Measurements from ENCODE around the gene LACRT.

Gene LACRT

DNA sequence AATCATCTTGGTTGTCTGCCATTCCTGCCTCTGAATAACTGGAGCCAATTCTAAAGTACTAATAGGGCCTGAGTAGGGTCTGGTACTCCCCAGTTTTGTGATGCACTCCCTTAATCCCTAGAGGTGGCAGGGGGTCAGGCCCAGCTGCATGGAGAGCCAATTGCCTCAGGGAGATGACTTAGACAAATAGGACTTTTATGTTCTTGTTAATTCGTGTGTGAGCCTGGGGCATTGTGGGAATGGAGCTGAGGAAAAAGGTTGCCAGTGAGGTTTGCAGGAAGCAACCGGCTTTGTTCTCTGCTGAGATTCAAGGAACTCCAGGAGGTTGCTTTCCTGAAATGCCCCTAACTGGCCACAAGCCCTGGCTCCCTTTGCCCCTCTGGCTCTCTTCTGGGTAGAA, 20.2 kb upstream of the LACRT start:
- in situ Hi-C loops (cut with MboI; ENCODE audit: low sequenced_read_pairs, unreplicated experiment): no loop called here
- no peak for DNase-seq (ENCODE audit: low spot score)
- TF ChIP-seq, protein P1, sequence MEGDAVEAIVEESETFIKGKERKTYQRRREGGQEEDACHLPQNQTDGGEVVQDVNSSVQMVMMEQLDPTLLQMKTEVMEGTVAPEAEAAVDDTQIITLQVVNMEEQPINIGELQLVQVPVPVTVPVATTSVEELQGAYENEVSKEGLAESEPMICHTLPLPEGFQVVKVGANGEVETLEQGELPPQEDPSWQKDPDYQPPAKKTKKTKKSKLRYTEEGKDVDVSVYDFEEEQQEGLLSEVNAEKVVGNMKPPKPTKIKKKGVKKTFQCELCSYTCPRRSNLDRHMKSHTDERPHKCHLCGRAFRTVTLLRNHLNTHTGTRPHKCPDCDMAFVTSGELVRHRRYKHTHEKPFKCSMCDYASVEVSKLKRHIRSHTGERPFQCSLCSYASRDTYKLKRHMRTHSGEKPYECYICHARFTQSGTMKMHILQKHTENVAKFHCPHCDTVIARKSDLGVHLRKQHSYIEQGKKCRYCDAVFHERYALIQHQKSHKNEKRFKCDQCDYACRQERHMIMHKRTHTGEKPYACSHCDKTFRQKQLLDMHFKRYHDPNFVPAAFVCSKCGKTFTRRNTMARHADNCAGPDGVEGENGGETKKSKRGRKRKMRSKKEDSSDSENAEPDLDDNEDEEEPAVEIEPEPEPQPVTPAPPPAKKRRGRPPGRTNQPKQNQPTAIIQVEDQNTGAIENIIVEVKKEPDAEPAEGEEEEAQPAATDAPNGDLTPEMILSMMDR (IDR thresholded peaks at IDR 0.05; ENCODE audit: borderline replicate concordance, control extremely low read depth, extremely low read depth, insufficient read depth, missing control alignments): no peak

DNA sequence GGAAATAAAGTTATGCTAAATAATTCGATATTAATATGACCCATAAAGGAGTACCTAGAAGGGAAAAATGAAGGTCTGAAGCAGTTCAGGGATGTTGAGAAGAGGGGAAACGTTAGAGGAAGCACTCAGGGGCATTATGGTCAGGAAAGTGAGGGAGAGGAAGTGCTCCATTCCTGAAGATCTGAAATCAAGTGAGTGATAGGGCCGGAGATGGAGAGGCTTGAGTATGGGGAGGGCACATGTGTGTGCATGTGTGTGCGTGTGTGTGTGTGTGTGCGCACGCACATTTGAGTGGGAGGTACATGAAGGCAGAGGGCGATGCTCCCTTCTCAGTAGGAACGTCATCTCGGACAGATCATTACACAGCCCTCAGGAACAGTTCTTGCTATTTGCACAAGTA, 18.3 kb upstream of the LACRT start:
- no peak for DNase-seq (ENCODE audit: low spot score)
- TF ChIP-seq, protein P1 (IDR thresholded peaks at IDR 0.05; ENCODE audit: borderline replicate concordance, control extremely low read depth, extremely low read depth, insufficient read depth, missing control alignments): no peak
- in situ Hi-C loops (cut with MboI; ENCODE audit: low sequenced_read_pairs, unreplicated experiment): no loop called here

DNA sequence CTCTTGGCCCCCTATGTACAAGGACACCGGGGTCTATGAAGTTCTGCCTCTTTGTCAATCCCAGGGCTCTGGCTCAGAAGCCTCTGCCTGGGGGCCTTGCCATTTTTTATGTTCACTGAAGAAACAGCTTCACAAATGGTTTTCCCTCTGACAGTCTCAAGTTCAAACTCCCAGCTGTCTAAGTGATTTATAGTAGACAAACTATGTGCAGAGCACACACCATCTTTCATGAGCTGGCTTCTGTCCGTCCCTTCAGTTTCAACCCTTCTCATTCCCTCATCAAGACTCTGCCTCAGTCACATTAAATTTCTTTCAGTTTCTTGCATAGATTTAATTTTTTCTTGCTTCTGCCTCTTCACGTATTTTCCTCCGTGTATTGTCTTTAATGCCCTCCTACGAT, 16.2 kb upstream of the LACRT start:
- TF ChIP-seq, protein P1 (IDR thresholded peaks at IDR 0.05; ENCODE audit: borderline replicate concordance, control extremely low read depth, extremely low read depth, insufficient read depth, missing control alignments): no peak
- in situ Hi-C loops (cut with MboI; ENCODE audit: low sequenced_read_pairs, unreplicated experiment): no loop called here
- no peak for DNase-seq (ENCODE audit: low spot score)

DNA sequence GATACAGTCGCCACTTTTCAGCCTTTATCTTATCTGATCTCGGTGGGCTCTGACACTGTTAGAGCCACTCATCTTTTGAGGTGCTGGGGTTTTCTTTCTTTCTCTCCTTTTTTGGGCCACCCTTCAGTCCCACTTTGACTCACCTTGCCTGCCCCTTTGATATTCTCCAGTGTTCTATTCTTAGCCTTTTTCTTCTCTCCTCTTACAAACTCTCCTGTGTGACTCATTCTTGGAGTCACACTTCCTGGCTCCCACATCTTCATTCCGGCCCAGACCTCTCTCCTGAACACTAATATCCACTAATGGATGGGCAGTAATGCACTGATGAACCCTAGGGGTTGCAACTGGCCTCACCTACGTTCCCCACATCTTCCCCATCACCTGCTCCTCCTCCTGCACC, 15.7 kb upstream of the LACRT start:
- no peak for DNase-seq (ENCODE audit: low spot score)
- TF ChIP-seq, protein P1 (IDR thresholded peaks at IDR 0.05; ENCODE audit: borderline replicate concordance, control extremely low read depth, extremely low read depth, insufficient read depth, missing control alignments): no peak
- in situ Hi-C loops (cut with MboI; ENCODE audit: low sequenced_read_pairs, unreplicated experiment): no loop called here

DNA sequence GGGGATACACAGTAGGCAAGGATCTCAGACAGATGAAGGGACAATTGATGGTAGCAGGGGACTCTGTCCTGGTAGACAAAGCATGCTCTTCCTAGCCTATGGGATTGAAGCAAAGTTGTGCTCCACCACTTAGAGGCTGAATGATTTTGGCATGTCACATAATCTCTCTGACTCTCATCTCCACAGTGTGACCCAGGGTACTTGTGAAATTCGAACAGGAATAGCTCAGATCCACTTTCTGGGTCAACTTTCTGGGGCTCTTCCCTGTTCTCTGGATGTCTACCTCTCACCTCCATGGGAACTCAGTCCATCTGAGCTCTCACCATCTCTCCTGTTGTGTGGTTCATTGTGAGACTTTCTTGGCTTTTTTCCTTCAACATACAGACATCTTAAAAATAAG, 15.1 kb upstream of the LACRT start:
- in situ Hi-C loops (cut with MboI; ENCODE audit: low sequenced_read_pairs, unreplicated experiment): no loop called here
- no peak for DNase-seq (ENCODE audit: low spot score)
- TF ChIP-seq, protein P1 (IDR thresholded peaks at IDR 0.05; ENCODE audit: borderline replicate concordance, control extremely low read depth, extremely low read depth, insufficient read depth, missing control alignments): no peak

DNA sequence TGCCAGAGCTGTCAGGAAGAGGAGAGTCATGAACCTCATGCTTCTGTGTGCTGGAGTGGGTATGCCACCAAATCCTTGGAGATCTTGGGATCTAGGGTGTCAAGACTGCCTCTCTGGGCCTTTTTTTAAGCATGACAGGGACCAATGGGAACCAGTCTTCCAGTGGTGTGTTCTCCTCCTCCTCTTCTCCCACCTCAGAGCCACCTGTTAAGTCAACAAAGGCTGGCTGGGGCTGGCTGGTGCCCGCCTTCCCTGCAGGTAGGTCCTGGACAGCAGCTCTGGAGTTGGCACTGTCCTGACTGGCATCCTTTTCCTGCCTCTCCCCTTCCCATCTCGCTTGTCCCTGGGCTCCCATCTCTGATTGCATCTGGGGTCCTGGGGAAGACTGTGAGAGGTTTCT, 13.6 kb upstream of the LACRT start, which contains the start of gene DCD:
Gene DCD (minus strand): TSS at position 101 of the 400 bp plus-strand sequence. CDS start 62 bp downstream, at position 39.
- TF ChIP-seq, protein P1 (IDR thresholded peaks at IDR 0.05; ENCODE audit: borderline replicate concordance, control extremely low read depth, extremely low read depth, insufficient read depth, missing control alignments): no peak
- DNase-seq (ENCODE audit: low spot score): no peak
- in situ Hi-C loops (cut with MboI; ENCODE audit: low sequenced_read_pairs, unreplicated experiment): no loop called here

DNA sequence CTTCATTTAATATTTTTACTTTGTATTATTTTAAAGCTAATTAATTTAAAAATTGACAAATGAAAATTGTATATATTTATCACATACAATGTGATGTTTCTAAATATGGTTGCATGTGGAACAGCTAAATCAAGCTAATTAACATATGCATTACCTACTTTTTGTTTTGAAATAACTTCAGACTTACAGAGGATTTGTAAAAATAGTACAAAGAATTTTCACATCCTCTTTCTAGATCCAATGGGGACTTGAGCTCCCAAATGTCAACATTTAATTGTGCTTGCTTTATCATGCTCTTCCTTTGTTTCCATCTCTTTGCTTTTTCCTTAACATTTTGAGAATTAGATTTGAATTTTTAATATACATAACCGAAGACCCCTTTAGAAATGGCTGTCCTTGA, 6.9 kb upstream of the LACRT start:
- TF ChIP-seq, protein P1 (IDR thresholded peaks at IDR 0.05; ENCODE audit: borderline replicate concordance, control extremely low read depth, extremely low read depth, insufficient read depth, missing control alignments): no peak
- in situ Hi-C loops (cut with MboI; ENCODE audit: low sequenced_read_pairs, unreplicated experiment): no loop called here
- DNase-seq (ENCODE audit: low spot score): no peak

All from GM13976 (cell line).